ENCODE results near the gene SMARCC2.
"Not testable (repeated sequence)": the region's sequence is repeated elsewhere in the genome, so short reads cannot be mapped to it uniquely, and the experiment has no call there.

Gene SMARCC2

GRCh38 chr12:56163533-56164344 lies 25.5 kb downstream of the SMARCC2 start:
- no peak for DNase-seq (ENCODE audit: low read depth in 2 of 2)

GRCh38 chr12:56162468-56163290 lies 26.6 kb downstream of the SMARCC2 start:
- DNase-seq (ENCODE audit: low read depth in 2 of 2), result no peak

GRCh38 chr12:56161690-56162351 lies 27.5 kb downstream of the SMARCC2 start:
- no peak for DNase-seq (ENCODE audit: low read depth in 2 of 2)

- DNase-seq (ENCODE audit: low read depth in 2 of 2), result no peak
These were observed 28.2 kb downstream of the SMARCC2 start for GRCh38 chr12:56160894-56161689.

- peak; percentile 31 for DNase-seq (ENCODE audit: low read depth in 2 of 2)
These were observed 29.0 kb downstream of the SMARCC2 start for GRCh38 chr12:56160193-56160763.

- DNase-seq (ENCODE audit: low read depth in 2 of 2), result no peak
These were observed 29.6 kb downstream of the SMARCC2 start for GRCh38 chr12:56159482-56160192.

- no peak for DNase-seq (ENCODE audit: low read depth in 2 of 2)
These were observed 30.3 kb downstream of the SMARCC2 start for GRCh38 chr12:56158926-56159461.

GRCh38 chr12:56158029-56158925 lies 31.0 kb downstream of the SMARCC2 start, which contains the start of gene MYL6:
Gene MYL6, plus strand, starts transcription at chr12:56158359. Its CDS starts 43 bp downstream, at chr12:56158402.
- DNase-seq (ENCODE audit: low read depth in 2 of 2), result peak; percentile 86 to 88

GRCh38 chr12:56157201-56158028 lies 31.9 kb downstream of the SMARCC2 start:
- peak; percentile 27 to 43 for DNase-seq (ENCODE audit: low read depth in 2 of 2)

- DNase-seq (ENCODE audit: low read depth in 2 of 2), result not testable (repeated sequence)
These were observed 32.7 kb downstream of the SMARCC2 start for GRCh38 chr12:56156464-56157200.

- DNase-seq (ENCODE audit: low read depth in 2 of 2), result no peak
These were observed 33.9 kb downstream of the SMARCC2 start for GRCh38 chr12:56155256-56155845.

GRCh38 chr12:56154818-56155217 lies 34.5 kb downstream of the SMARCC2 start:
- DNase-seq (ENCODE audit: low read depth in 2 of 2), result no peak

- DNase-seq (ENCODE audit: low read depth in 2 of 2), result no peak
These were observed 35.0 kb downstream of the SMARCC2 start for GRCh38 chr12:56154246-56154771.

GRCh38 chr12:56153678-56154065 lies 35.6 kb downstream of the SMARCC2 start:
- no peak for DNase-seq (ENCODE audit: low read depth in 2 of 2)

- no peak for DNase-seq (ENCODE audit: low read depth in 2 of 2)
These were observed 36.3 kb downstream of the SMARCC2 start for GRCh38 chr12:56152756-56153677.
